ENCODE data around the gene GFOD1.
A peak's percentile ranks its signal among the peaks of the same experiment; 100 is the strongest.

Gene GFOD1

GRCh38 chr6:13484138-13484708 is 3.2 kb downstream of the GFOD1 start:
- peaks cover 2% of the 10 kb centered on the region for H3K27me3 ChIP-seq (ENCODE audit: insufficient read depth, low read length, poor library complexity)
- no CpG with 5 or more reads among the region's 6 CpGs for WGBS (ENCODE audit: extremely low coverage, insufficient coverage, low lambda C conversion rate)
- no peak overlapping the region for H2BK15ac ChIP-seq (replicated peaks; ENCODE audit: low read depth)
- H3K79me1 ChIP-seq (ENCODE audit: low read length) = peaks cover 11% of the 10 kb centered on the region
- no peak overlapping the region for H2AK5ac ChIP-seq (ENCODE audit: low read length)
- no peak overlapping the region for H3K9ac ChIP-seq (ENCODE audit: low read length)
- no peak overlapping the region for H4K5ac ChIP-seq (ENCODE audit: low read length)
- no peak overlapping the region for H4K8ac ChIP-seq (ENCODE audit: low read depth, low read length)
- DNase-seq = no peak
- no peak overlapping the region for H3K4ac ChIP-seq (ENCODE audit: low read depth, low read length)
- H3K4me3 ChIP-seq (ENCODE audit: low read length) = no peak overlapping the region
- peaks cover 16% of the 10 kb centered on the region for H3K4me1 ChIP-seq (ENCODE audit: control insufficient read depth, low read depth, low read length)
- no peak overlapping the region for H2BK120ac ChIP-seq (ENCODE audit: low read depth, low read length)
- no peak overlapping the region for H3K27ac ChIP-seq (ENCODE audit: low read depth, low read length)
- H2BK5ac ChIP-seq (ENCODE audit: low read length) = no peak overlapping the region
- peaks cover 13% of the 10 kb centered on the region for H3K79me2 ChIP-seq (ENCODE audit: control insufficient read depth, insufficient read depth, low read length)
- no peak overlapping the region for H3K18ac ChIP-seq (ENCODE audit: low read length)
- peak overlapping the region; percentile 28 for H3K56ac ChIP-seq (ENCODE audit: low read length)
- H3K4me2 ChIP-seq (ENCODE audit: low read length) = no peak overlapping the region
- H3K36me3 ChIP-seq (ENCODE audit: control insufficient read depth, insufficient read depth, low read length) = no peaks in the 10 kb centered on the region
- H3K23ac ChIP-seq (ENCODE audit: low read length) = no peak overlapping the region

DNA sequence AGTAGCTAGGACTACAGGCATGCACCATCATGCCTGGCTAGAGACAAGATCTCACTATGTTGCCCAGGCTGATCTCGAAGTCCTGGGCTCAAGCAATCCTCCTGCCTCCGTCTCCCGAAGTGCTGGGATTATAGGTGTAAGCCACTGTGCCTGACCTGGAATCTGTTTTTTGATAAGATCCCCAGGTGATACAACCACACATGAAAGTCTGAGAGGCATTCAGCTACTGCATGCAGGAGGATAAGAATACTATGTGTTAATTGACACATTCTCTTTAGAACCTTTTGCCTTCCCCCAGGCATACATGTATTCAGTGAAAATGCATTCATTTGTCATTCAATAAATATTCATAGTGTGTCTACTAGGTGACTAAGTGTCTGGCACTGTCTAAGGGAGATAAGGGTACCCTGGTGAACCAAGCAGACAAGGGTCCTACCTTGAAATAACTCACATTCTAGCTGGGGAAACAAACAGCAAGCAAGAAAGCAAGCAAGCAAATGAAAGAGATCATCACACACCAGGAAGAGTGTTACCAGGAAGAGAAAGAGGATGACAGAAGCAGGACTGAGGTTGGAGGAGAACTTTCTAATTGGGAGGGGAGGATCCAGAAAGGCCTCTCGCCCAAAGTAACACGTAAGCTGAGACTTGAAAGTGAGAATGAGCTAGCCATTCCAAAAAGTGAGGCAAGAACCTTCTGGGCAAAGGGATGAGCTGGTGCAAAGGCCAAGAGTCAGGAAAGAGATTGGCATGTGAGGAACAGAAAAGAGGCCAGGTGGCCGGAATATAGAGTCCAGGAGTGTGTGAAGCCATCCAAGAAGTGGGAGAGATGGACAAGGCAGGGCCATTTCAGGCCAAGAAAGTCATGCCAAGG is 6.5 kb downstream of the GFOD1 start:
- WGBS (ENCODE audit: extremely low coverage, insufficient coverage, low lambda C conversion rate) = no CpG with 5 or more reads among the region's 6 CpGs
- peaks cover 14% of the 10 kb centered on the region for H3K79me1 ChIP-seq (ENCODE audit: low read length)
- peaks cover 13% of the 10 kb centered on the region for H3K4me1 ChIP-seq (ENCODE audit: control insufficient read depth, low read depth, low read length)
- H2BK120ac ChIP-seq (ENCODE audit: low read depth, low read length) = no peak overlapping the region
- peak overlapping the region; percentile 7 for H3K4me2 ChIP-seq (ENCODE audit: low read length)
- peak overlapping the region; percentile 89 for H2BK5ac ChIP-seq (ENCODE audit: low read length)
- peak overlapping the region; percentile 85 for H3K27ac ChIP-seq (ENCODE audit: low read depth, low read length)
- no peak overlapping the region for H4K5ac ChIP-seq (ENCODE audit: low read length)
- H4K8ac ChIP-seq (ENCODE audit: low read depth, low read length) = no peak overlapping the region
- no peak overlapping the region for H3K9ac ChIP-seq (ENCODE audit: low read length)
- H3K56ac ChIP-seq (ENCODE audit: low read length) = peak overlapping the region; percentile 78
- peaks cover 13% of the 10 kb centered on the region for H3K79me2 ChIP-seq (ENCODE audit: control insufficient read depth, insufficient read depth, low read length)
- H2AK5ac ChIP-seq (ENCODE audit: low read length) = peak overlapping the region; percentile 63
- peak; percentile 79 for DNase-seq
- peak overlapping the region; percentile 41 for H3K18ac ChIP-seq (ENCODE audit: low read length)
- no peaks in the 10 kb centered on the region for H3K27me3 ChIP-seq (ENCODE audit: insufficient read depth, low read length, poor library complexity)
- H2BK15ac ChIP-seq (replicated peaks; ENCODE audit: low read depth) = no peak overlapping the region
- no peak overlapping the region for H3K23ac ChIP-seq (ENCODE audit: low read length)
- peak overlapping the region; percentile 49 for H3K4ac ChIP-seq (ENCODE audit: low read depth, low read length)
- H3K36me3 ChIP-seq (ENCODE audit: control insufficient read depth, insufficient read depth, low read length) = no peaks in the 10 kb centered on the region
- no peak overlapping the region for H3K4me3 ChIP-seq (ENCODE audit: low read length)

- Histone ChIP-seq H4K5ac (ENCODE audit: low read length) (no peak overlapping the region), H3K4me2 (ENCODE audit: low read length) (no peak overlapping the region), H2AK5ac (ENCODE audit: low read length) (no peak overlapping the region), H3K4ac (ENCODE audit: low read depth, low read length) (no peak overlapping the region), H3K36me3 (ENCODE audit: control insufficient read depth, insufficient read depth, low read length) (no peaks in the 10 kb centered on the region), H2BK5ac (ENCODE audit: low read length) (no peak overlapping the region), H3K27me3 (ENCODE audit: insufficient read depth, low read length, poor library complexity) (no peaks in the 10 kb centered on the region), H3K9ac (ENCODE audit: low read length) (no peak overlapping the region), H3K23ac (ENCODE audit: low read length) (no peak overlapping the region), H3K79me1 (ENCODE audit: low read length) (peaks cover 14% of the 10 kb centered on the region), H3K79me2 (ENCODE audit: control insufficient read depth, insufficient read depth, low read length) (peaks cover 13% of the 10 kb centered on the region), H3K4me3 (ENCODE audit: low read length) (no peak overlapping the region), H3K27ac (ENCODE audit: low read depth, low read length) (peak overlapping the region; percentile 39), H3K18ac (ENCODE audit: low read length) (peak overlapping the region; percentile 40), H2BK120ac (ENCODE audit: low read depth, low read length) (no peak overlapping the region), H3K56ac (ENCODE audit: low read length) (no peak overlapping the region), H4K8ac (ENCODE audit: low read depth, low read length) (no peak overlapping the region), H3K4me1 (ENCODE audit: control insufficient read depth, low read depth, low read length) (peaks cover 10% of the 10 kb centered on the region), H2BK15ac (replicated peaks; ENCODE audit: low read depth) (no peak overlapping the region)
- no CpG with 5 or more reads among the region's 4 CpGs for whole genome bisulfite sequencing (ENCODE audit: extremely low coverage, insufficient coverage, low lambda C conversion rate)
- peak; percentile 38 for DNase-seq
Observed at GRCh38 chr6:13479971-13480434, 7.4 kb downstream of the GFOD1 start.

GRCh38 chr6:13479206-13479800 is 8.1 kb downstream of the GFOD1 start:
- Histone ChIP-seq H2BK15ac (replicated peaks; ENCODE audit: low read depth) (no peak overlapping the region), H4K5ac (ENCODE audit: low read length) (no peak overlapping the region), H3K4me3 (ENCODE audit: low read length) (no peak overlapping the region), H3K23ac (ENCODE audit: low read length) (no peak overlapping the region), H3K79me2 (ENCODE audit: control insufficient read depth, insufficient read depth, low read length) (peaks cover 10% of the 10 kb centered on the region), H4K8ac (ENCODE audit: low read depth, low read length) (no peak overlapping the region), H3K9ac (ENCODE audit: low read length) (no peak overlapping the region), H3K4me1 (ENCODE audit: control insufficient read depth, low read depth, low read length) (peaks cover 9% of the 10 kb centered on the region), H3K4me2 (ENCODE audit: low read length) (no peak overlapping the region), H3K27ac (ENCODE audit: low read depth, low read length) (no peak overlapping the region), H2BK120ac (ENCODE audit: low read depth, low read length) (no peak overlapping the region), H3K27me3 (ENCODE audit: insufficient read depth, low read length, poor library complexity) (no peaks in the 10 kb centered on the region), H2BK5ac (ENCODE audit: low read length) (no peak overlapping the region), H3K18ac (ENCODE audit: low read length) (no peak overlapping the region), H3K4ac (ENCODE audit: low read depth, low read length) (no peak overlapping the region), H3K36me3 (ENCODE audit: control insufficient read depth, insufficient read depth, low read length) (no peaks in the 10 kb centered on the region), H2AK5ac (ENCODE audit: low read length) (no peak overlapping the region), H3K56ac (ENCODE audit: low read length) (no peak overlapping the region), H3K79me1 (ENCODE audit: low read length) (peaks cover 14% of the 10 kb centered on the region)
- DNase-seq = no peak
- WGBS (ENCODE audit: extremely low coverage, insufficient coverage, low lambda C conversion rate) = no CpG with 5 or more reads among the region's 2 CpGs

DNA sequence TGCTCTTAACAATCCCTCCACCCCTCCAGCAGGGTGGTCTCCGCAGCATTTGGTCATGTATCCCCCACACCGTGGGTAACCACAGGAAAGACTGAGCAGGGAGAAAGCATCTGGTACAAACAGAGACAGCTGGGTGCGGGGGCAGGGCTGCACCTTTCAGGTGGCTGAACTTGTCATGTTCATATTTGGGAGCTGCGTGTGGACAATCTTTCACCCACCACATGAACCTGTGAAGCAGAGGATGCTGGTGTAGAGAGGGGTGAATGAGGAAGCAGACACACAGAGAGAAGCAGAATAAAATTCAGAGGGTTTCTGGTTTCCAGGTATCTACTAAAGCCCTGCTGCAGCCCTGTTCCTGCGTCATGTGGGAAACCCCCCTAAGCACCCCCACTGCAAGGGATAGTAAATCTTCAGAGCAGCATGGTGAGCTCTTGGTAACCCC is 8.9 kb downstream of the GFOD1 start:
- Histone ChIP-seq H3K4ac (ENCODE audit: low read depth, low read length) (no peak overlapping the region), H3K36me3 (ENCODE audit: control insufficient read depth, insufficient read depth, low read length) (no peaks in the 10 kb centered on the region), H3K18ac (ENCODE audit: low read length) (no peak overlapping the region), H3K56ac (ENCODE audit: low read length) (no peak overlapping the region), H3K79me2 (ENCODE audit: control insufficient read depth, insufficient read depth, low read length) (peaks cover 3% of the 10 kb centered on the region), H3K9ac (ENCODE audit: low read length) (no peak overlapping the region), H3K27me3 (ENCODE audit: insufficient read depth, low read length, poor library complexity) (no peaks in the 10 kb centered on the region), H3K27ac (ENCODE audit: low read depth, low read length) (no peak overlapping the region), H2AK5ac (ENCODE audit: low read length) (no peak overlapping the region), H3K4me1 (ENCODE audit: control insufficient read depth, low read depth, low read length) (peaks cover 9% of the 10 kb centered on the region), H2BK120ac (ENCODE audit: low read depth, low read length) (no peak overlapping the region), H4K8ac (ENCODE audit: low read depth, low read length) (no peak overlapping the region), H3K23ac (ENCODE audit: low read length) (no peak overlapping the region), H3K79me1 (ENCODE audit: low read length) (peaks cover 9% of the 10 kb centered on the region), H3K4me2 (ENCODE audit: low read length) (no peak overlapping the region), H2BK5ac (ENCODE audit: low read length) (no peak overlapping the region), H4K5ac (ENCODE audit: low read length) (no peak overlapping the region), H2BK15ac (replicated peaks; ENCODE audit: low read depth) (no peak overlapping the region), H3K4me3 (ENCODE audit: low read length) (no peak overlapping the region)
- DNase-seq = no peak
- no CpG with 5 or more reads among the region's 5 CpGs for WGBS (ENCODE audit: extremely low coverage, insufficient coverage, low lambda C conversion rate)

All from mesendoderm (in vitro differentiated cells).